Measurements from ENCODE around the gene ELP4.

- no peak for TF ChIP-seq CTCF (IDR thresholded peaks at IDR 0.05; ENCODE audit: low read depth, low read length)
- no peak for TF ChIP-seq POLR2A (IDR thresholded peaks at IDR 0.05; ENCODE audit: extremely low read depth, insufficient read length)
- no peak for TF ChIP-seq MAX (IDR thresholded peaks at IDR 0.05; ENCODE audit: low read depth, low read length)
Observed at GRCh38 chr11:31555938-31556337, 46.4 kb downstream of the ELP4 start.

All from NB4 (cell line).